EH (cell line): ENCODE measurements around the gene RNF217.
A peak's percentile ranks its signal among the peaks of the same experiment; 100 is the strongest.
"Not testable (repeated sequence)": the region's sequence is repeated elsewhere in the genome, so short reads cannot be mapped to it uniquely, and the experiment has no call there.

Experiments
- DNase-seq: peaks from one replicate; pipeline ENCODE4 v3.0.0-alpha.2; 2015; ENCODE audit warnings: low read depth

RNF217 gene

DNA sequence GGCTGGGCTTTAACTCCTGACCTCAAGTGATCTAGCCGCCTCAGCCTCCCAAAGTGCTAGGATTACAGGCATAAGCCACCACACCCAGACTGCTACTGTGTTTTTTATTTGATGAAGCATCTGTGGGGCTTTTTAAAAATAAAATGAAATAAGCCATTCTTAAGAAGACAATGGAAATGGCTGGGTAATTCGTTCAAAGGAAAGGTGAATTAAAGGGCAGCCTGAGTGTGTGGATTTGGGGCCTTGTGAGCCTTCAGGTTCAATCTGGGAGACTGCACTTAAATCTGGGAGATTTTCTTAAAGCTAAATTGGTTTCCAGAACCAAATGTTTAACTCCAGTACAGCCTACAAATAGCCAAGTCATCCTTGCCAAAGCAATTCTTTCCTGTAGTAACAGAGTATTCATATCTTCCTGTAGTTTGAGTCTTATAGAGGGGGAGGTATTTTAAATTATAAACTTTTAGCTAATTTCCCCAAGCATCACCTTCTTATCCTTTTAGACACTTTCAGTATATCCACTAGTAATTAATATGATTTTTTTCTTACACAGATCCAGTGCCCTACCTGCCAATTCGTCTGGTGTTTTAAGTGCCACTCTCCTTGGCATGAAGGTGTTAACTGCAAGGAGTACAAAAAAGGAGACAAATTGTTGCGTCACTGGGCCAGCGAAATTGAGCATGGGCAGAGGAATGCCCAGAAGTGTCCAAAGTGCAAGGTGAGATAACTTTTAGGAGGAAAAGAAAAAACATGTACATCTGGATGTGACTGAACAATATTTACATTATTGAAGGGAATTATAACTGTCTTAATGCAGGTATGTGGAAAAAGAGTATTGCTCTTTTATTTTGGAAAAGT, 95.4 kb downstream of the RNF217 start:
- no peak for DNase-seq

GRCh38 chr6:125058546-125058945, 96.3 kb downstream of the RNF217 start:
- no peak for DNase-seq

GRCh38 chr6:125063307-125063706, 101.1 kb downstream of the RNF217 start:
- no peak for DNase-seq

DNA sequence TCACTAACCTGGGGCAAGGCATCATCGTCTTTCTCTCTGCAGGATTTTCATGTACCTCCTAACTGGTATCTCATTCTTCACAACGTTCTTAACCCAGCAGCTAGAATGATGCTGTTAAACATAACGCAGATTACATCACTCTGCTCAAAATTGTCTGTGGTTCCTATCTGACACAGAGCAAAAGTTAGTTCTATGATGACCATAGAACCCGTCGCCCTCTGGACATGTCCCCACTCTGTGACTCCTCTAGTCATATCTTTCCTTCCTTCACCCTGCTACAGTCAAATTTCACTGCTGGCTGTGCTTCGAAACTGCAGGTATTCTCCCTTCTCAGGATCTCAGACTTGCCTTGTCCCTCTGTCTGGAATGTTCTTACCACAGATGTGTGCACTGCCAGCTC, 103.9 kb downstream of the RNF217 start:
- no peak for DNase-seq

DNA sequence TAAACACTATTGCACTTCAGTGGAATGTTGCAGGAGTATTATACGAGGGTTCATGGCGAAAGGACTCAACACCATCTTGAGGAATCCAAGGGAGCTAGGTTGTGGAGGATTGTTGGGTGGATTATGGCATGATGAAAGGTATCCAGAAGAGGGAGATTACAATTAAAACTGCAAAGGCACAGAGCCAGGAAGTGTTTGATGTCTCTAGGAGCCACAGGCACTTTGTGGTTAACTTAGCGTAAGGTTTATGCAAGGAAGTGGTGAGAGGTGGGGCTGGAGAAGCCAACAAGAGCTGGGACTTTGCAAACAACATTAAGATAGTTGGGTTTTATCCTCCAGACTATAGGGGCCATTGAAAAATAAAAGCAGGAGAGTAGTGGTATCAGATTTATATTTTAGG, 104.7 kb downstream of the RNF217 start:
- DNase-seq: peak; percentile 64

GRCh38 chr6:125067552-125067951, 105.3 kb downstream of the RNF217 start:
- DNase-seq: no peak

DNA sequence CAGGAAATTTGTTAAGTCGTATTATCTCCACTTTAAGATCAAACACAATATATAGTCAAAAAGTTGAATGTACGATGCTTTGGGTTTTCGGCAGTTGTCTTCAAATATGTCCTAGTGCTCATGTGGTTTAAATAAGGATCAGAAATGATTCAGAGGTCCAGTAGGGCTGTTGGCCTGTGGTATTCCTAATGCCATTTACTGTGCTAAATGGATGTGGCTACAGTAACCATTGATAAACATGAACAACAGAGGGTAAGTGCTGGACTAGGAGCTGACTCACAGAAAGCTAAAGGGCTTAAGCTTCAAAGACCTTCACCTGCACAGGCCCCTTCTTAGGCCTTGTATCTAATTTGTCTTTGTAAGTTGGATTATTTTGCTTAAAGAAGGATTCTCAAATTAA, 110.8 kb downstream of the RNF217 start:
- DNase-seq: no peak

GRCh38 chr6:125074120-125074519, 111.9 kb downstream of the RNF217 start:
- DNase-seq: no peak

GRCh38 chr6:125075073-125075472, 112.8 kb downstream of the RNF217 start:
- DNase-seq: not testable (repeated sequence)

DNA sequence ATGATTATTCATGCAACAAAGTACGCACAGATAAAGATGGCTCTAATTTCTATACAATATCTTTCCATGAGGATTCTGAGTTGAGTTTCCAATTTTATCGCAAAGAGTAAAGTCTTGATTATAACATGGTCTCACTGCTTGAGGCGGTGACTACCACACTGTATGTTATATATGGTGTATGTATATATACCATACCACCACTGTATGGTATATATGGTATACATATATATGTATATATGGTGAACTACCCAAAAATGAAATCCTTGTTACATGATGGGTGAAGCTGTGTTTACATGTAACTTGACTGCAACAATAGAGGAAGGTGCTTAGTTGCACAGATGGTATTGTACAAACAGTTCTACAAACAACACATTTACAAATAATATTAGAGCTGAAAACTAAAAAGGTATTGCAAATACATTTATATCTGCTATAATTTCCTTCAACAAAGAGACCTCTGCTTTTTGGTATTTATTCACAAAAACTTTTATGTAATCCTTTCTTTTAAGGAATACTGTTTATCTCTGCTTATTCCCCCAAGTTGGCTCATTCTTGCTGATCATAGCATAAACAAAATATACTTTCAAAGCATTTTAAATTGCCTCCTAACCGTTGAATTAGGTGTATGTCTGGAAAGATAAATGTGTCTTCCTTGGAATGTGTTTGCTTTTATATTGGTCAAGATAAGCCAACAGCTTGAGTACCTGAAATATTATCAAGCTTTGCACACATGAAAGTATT, 113.7 kb downstream of the RNF217 start:
- DNase-seq: no peak

DNA sequence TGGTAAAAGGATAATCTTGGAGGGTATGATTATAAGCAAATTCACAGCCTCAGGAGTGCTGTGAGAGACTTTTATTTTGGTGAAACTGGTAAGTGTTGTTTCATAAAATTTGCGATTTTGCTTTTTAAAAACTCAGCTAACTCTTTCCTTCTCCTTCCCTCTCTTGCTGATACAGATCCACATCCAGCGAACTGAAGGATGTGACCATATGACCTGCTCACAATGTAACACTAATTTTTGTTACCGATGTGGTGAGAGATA, 114.2 kb downstream of the RNF217 start:
- DNase-seq: no peak

DNA sequence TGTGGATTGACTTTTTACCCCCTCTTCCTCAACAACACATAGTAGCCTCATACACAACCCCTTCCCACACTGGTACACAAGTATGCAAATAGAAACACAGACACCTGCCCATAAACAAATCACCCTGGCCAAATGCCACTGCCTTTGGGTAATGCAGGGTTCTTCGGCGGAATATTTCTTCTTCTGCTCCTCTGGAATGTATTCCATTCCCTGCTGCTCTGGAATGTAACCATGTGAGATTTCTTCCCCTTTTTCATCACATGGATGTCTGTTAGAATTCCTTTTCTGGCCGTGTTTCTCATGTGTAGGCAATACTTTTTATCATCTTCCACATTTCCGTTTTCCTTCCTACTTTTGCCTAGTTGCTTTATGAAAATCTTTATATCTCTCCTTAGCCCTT, 115.2 kb downstream of the RNF217 start:
- DNase-seq: no peak

- DNase-seq: no peak
Observed at GRCh38 chr6:125078602-125079321, 116.5 kb downstream of the RNF217 start.

DNA sequence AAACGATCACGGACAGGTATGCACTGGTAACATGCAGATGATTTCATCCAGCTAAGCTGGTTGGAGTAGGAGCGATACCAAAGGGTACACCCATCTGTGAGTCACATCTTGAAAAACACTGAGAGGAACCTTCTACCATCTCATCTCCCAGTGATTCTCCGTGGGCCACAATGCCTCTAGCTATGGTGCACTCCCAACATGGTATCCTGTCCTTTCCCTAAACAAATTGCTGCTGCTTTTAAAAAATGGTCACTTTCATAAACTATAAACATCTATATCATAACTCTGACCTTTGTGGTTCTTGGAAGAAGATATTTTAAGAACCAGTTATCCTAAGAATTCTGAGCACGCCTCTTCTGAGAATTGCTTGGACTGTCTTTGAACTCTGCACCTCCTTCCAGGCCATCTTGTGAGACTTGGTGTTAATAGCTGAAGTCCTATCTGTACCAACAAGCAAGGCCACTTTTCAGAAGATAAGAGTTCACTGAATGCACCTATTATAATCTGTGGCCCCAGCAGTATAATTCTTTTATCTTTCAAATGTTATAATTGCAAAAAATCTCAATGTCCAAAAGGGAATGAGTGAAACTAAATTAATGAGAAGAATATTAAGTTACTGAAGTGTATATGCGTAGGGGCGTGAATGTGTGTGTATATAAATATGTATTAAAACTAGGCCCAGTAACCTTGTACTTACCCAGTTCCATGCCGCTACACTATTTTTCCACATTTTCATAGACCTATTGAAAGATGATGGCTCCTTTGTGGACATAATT, 120.9 kb downstream of the RNF217 start:
- DNase-seq: no peak

GRCh38 chr6:125083684-125083990, 121.4 kb downstream of the RNF217 start:
- DNase-seq: no peak

DNA sequence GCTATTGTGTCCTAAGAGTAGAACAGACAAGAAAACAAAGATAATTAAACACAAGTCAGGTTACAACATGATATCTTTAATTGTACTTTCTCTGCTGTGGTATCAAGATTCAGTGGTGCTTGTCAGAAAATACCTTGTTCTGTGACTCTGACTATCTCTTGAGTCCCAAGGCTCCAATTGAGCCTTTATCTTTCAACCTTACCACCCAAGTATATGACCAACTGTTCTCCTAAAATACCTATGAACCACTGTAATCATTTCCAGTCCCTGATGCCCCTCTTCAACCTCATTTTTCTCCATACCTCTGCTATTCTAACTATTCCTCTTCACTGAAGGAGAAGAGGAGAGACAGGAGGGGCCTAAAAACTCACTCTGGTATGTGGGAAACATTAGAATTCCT, 124.5 kb downstream of the RNF217 start:
- DNase-seq: no peak

GRCh38 chr6:125088963-125089362, 126.7 kb downstream of the RNF217 start:
- DNase-seq: no peak

DNA sequence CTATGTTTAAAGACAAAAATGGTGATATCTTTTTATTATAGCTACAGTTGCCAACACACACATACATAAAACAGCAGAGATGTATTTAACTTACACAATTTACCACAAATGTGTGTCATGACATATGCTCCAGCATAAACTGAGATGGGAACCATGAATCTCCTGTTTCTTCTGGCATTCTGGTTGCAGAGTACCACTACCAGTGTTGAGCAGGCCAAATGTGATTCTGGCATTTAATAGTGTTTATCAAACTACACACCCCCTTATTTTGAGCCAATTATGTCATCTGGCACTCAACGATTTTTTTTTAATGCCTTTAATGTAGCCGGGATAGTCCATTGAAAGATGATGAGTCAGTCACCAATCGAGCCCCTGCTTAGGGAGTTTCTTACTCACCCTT, 132.3 kb downstream of the RNF217 start:
- peak; percentile 52 for DNase-seq

DNA sequence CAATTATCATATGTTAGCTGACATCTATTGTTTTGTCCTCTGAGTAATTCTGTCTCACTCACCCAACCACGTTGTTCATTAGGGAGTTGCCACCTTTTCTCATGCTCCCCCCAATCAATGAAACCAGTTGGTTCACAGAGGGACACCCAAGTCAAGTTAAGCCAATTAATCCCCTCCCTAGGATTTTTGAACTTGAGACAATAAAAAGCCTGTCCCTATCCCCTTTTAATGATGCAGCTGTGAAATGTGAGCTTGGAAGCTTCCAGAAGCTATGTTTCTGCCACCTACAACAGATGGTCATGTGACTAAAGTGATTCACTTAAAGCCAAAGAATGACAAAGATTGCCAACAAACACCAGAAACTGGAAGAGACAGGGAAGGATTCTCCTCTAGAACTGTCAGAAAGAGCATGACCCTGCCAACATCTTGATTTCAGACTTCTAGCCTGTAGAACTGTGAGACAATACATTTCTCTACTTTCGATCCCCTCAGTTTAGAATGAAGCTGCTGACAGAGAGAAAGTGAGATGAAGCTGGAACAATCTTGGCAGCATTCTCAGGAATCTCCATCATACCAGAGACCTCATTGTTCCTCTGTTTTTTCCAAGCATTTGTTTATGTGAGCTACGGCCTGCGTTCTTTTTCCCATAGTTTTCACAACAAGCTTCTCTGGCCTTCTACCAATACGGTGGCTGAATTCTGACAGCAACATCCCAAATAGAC, 133.5 kb downstream of the RNF217 start:
- DNase-seq: peak; percentile 85

GRCh38 chr6:125097186-125097585, 134.9 kb downstream of the RNF217 start:
- DNase-seq: no peak

DNA sequence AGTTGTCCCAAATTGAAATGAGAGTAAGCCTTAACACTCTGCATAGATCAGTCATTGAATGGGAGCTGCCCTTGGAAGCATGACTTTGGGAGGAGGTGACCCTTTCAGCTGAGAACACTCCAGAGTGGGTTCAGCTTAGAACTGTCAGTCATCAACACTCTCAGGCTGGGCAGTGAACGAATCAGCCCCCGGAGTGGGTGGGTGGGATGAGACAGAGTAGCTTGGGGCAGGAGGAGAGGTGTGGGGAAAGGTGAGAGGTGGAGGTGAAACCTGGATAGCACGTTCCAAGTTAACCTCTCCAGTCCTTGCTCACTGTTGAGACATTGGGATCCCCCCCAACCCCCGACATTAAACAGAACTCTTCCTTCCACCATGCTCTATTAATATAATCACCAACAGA, 136.0 kb downstream of the RNF217 start:
- DNase-seq: no peak
